A673 (cell line): ENCODE measurements around the gene SIGLEC7. TPM values are rescaled to one million over a fixed set of nuclear protein-coding genes. Genes with fewer than 3 reads are reported as not detected.

ENCODE experiments used
- BruUV-seq: library from RNA; stranded (reverse); fragments of 400-500 nt; replicated peaks from 2 replicates; lab custom pipeline; 2021; lab: Mats Ljungman, UMichigan
- CTCF ChIA-PET: fragments of 300-600 bp; sonication (Branson Sonifier 250); formaldehyde crosslinking; loops from one replicate; lab custom pipeline; 2022; ENCODE audit warnings: antibody characterized with exemption; lab: Charles Lee
- POLR2A ChIA-PET: fragments of 300-600 bp; sonication (Branson Sonifier 250); formaldehyde crosslinking; loops from one replicate; lab custom pipeline; 2022; ENCODE audit warnings: antibody characterized with exemption; ENCODE audit not compliant: low non-redundant PET; lab: Charles Lee
- DNase-seq: peaks from one replicate; pipeline ENCODE4 v3.0.0-alpha.2; 2015; ENCODE audit warnings: low spot score
- H3K27ac ChIP-seq: fragments of 200-600 bp; sonication (generic); 2 replicates; pipeline ENCODE4 v1.5.1; 2016; ENCODE audit warnings: mixed run types, low read depth, mild to moderate bottlenecking, mixed read lengths, antibody characterized with exemption, low read length; ENCODE audit not compliant: poor library complexity, severe bottlenecking
- H3K27me3 ChIP-seq: fragments of 200-600 bp; sonication (generic); replicated peaks from 2 replicates; pipeline ENCODE4 v1.6.1; 2017; ENCODE audit warnings: mixed run types, low read depth, mild to moderate bottlenecking, mixed read lengths, antibody characterized with exemption, low read length; ENCODE audit not compliant: insufficient read depth, poor library complexity
- H3K36me3 ChIP-seq: fragments of 200-600 bp; sonication (generic); 2 replicates; pipeline ENCODE4 v1.6.1; 2016; ENCODE audit warnings: mixed run types, mild to moderate bottlenecking, mixed read lengths, antibody characterized with exemption, low read length; ENCODE audit not compliant: insufficient read depth, poor library complexity, severe bottlenecking
- H3K4me1 ChIP-seq: fragments of 200-600 bp; sonication (generic); 2 replicates; pipeline ENCODE4 v1.6.1; 2017; ENCODE audit warnings: mixed run types, mild to moderate bottlenecking, mixed read lengths, antibody characterized with exemption, low read length; ENCODE audit not compliant: insufficient read depth, poor library complexity, severe bottlenecking
- H3K4me3 ChIP-seq: fragments of 200-600 bp; sonication (generic); 2 replicates; pipeline ENCODE4 v1.5.1; 2016; ENCODE audit warnings: low read depth, mixed run types, mild to moderate bottlenecking, mixed read lengths, low read length; ENCODE audit not compliant: poor library complexity, severe bottlenecking
- H3K9me3 ChIP-seq: fragments of 200-600 bp; sonication (generic); 2 replicates; pipeline ENCODE4 v1.6.1; 2016; ENCODE audit warnings: mixed run types, low read depth, mild to moderate bottlenecking, mixed read lengths, antibody characterized with exemption, low read length; ENCODE audit not compliant: poor library complexity, severe bottlenecking
- CTCF ChIP-seq: fragments of 300-800, 200-600 bp; sonication (generic); conservative IDR thresholded peaks from 2 replicates; pipeline ENCODE4 v1.5.1; 2017; ENCODE audit warnings: low read depth, mild to moderate bottlenecking, antibody characterized with exemption, low read length, moderate library complexity, mixed read lengths
- EZH2 ChIP-seq: fragments of 200-600 bp; sonication (generic); IDR thresholded peaks from 2 replicates; pipeline ENCODE4 v1.6.1; 2017; ENCODE audit warnings: borderline replicate concordance, low read depth, mild to moderate bottlenecking, mixed read lengths, antibody characterized with exemption, low read length; ENCODE audit not compliant: poor library complexity, severe bottlenecking
- intact Hi-C: fragments of 100-400 bp; cut with micrococcal nuclease; formaldehyde crosslinking; loops from one replicate; pipeline ENCODE4 v1.10.0; 2022; ENCODE audit not compliant: unreplicated experiment
- total RNA-seq: library from RNA; stranded (reverse); gene quantifications from 2 replicates; pipeline ENCODE4 v1.2.3, GENCODE V29; 2021

The SIGLEC7 gene
- total RNA-seq, 1 experiment from 2014 or later, result not detected

DNA sequence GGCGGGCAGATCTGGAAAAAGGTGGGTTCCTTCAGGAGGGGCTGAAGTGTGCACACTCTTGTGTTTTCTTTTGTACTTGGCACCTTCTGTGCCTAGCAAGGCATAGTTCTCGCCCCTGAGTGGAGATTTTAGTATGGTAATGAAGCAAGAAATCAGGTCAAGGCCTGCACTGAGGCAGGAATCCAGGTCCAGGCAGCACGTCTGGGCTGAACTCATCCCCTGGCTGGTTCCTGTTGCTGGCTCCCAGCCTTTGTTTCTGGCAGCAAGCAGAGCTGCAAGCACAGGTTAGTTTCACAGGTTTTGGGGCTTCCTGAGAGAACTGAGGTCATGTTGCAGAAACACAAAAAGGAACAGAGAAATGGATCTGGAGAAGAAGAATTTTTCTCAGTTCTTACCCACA lies 21.2 kb downstream of the SIGLEC7 start:
- H3K4me1 ChIP-seq, result no peaks in the 10 kb centered on the region
- CTCF ChIA-PET, result no interaction called here
- no peak overlapping the region for H3K27ac ChIP-seq
- intact Hi-C loops, result no loop called here
- POLR2A ChIA-PET, result no interaction called here
- no peak for DNase-seq
- H3K36me3 ChIP-seq, result no peaks in the 10 kb centered on the region
- H3K4me3 ChIP-seq, result no peak overlapping the region
- BruUV-seq, result no TSS peak
- no peak for TF ChIP-seq CTCF
- no peaks in the 10 kb centered on the region for H3K9me3 ChIP-seq
- H3K27me3 ChIP-seq, result no peaks in the 10 kb centered on the region

DNA sequence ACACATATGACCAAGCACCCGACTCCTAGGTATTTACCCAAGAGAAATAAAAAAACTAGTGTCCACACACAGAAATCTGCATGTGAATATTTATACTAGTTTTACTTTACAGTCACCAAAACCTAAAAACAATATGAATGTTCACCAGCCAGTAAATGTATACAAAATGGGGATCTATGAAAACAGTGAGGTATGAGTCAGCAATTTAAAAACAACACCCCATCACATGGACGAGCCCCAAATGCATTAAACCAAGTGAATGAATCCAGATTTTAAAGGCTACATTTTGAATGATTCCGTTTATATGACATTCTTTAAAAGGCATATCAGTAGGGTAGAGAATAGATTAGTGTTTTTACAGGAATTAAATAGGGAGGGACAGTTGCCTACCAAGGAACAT lies 22.1 kb downstream of the SIGLEC7 start:
- ChIA-PET CTCF (no interaction called here), POLR2A (no interaction called here)
- Histone ChIP-seq H3K4me1 (no peaks in the 10 kb centered on the region), H3K4me3 (no peak overlapping the region), H3K9me3 (no peaks in the 10 kb centered on the region), H3K36me3 (no peaks in the 10 kb centered on the region), H3K27ac (no peak overlapping the region), H3K27me3 (no peaks in the 10 kb centered on the region)
- no peak for DNase-seq
- no peak for TF ChIP-seq CTCF
- TF ChIP-seq EZH2, result no peak
- intact Hi-C loops, result no loop called here
- no TSS peak for BruUV-seq

DNA sequence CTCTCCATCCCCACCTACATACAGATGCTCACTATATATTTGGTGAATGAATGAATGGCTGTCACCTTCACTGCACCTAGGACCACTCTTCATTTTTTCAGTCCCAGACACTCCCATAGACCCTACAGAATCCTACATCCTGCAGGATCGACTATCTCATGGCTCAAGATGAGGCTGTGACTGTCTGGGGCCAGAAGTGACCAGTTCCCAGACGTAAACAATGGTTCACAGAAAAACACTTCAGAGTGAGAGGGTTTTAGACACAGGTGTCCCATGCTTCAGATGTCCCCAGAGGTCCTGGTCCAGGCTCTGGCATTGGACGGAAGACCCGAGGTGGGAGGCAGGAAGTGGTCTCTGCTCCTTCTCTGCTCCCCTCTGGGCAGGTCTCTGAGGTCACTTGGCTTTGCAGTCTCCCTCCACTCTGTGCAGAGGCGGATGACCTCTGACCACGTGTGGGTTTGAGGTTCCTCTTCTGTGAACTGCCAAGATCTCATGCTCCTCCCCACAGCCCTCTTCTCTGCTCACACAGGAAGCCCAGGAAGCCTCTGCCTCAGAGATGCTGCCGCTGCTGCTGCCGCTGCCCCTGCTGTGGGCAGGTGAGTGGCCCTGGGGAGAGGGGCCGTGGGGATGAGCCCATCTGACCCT lies 24.9 kb downstream of the SIGLEC7 start:
- no TSS peak for BruUV-seq
- POLR2A ChIA-PET, result no interaction called here

More for the DNA sequence above, 24.9 kb downstream of the SIGLEC7 start:
- no peak overlapping the region for H3K4me3 ChIP-seq
- intact Hi-C loops, result no loop called here
- H3K9me3 ChIP-seq, result no peaks in the 10 kb centered on the region
- H3K4me1 ChIP-seq, result no peaks in the 10 kb centered on the region
- no peaks in the 10 kb centered on the region for H3K36me3 ChIP-seq
- CTCF ChIA-PET, result no interaction called here
- DNase-seq, result no peak
- H3K27me3 ChIP-seq, result peaks cover 21% of the 10 kb centered on the region
- no peak overlapping the region for H3K27ac ChIP-seq
- no peak for TF ChIP-seq CTCF
- TF ChIP-seq EZH2, result no peak
